B cell (primary cell): ENCODE results near the gene VEGFA. TPM values are rescaled to one million over a fixed set of nuclear protein-coding genes. Genes with fewer than 3 reads are reported as not detected.

ENCODE experiments used
- ATAC-seq: fragments of 200-7000 bp; cut with Tn5 transposase; one replicate; pipeline ENCODE4 v1.10.0; 2021; ENCODE audit warnings: low read depth, mild to moderate bottlenecking, moderate number of reproducible peaks, moderate library complexity
- CTCF ChIA-PET: fragments of 350-600 bp; sonication (Branson Sonifier 250); formaldehyde crosslinking; loops from one replicate; lab custom pipeline; 2021; ENCODE audit warnings: antibody characterized with exemption, inconsistent platforms; lab: Charles Lee
- POLR2A ChIA-PET: fragments of 350-600 bp; sonication (Branson Sonifier 250); formaldehyde crosslinking; loops from one replicate; lab custom pipeline; 2021; ENCODE audit warnings: antibody characterized with exemption; lab: Charles Lee
- DNase-seq: peaks from one replicate; pipeline ENCODE4 v3.0.0; 2013
- H2AFZ ChIP-seq: 2 replicates; pipeline ENCODE4 v1.6.1; 2012; ENCODE audit warnings: mild to moderate bottlenecking, low read depth, low read length; ENCODE audit not compliant: insufficient read depth, poor library complexity, severe bottlenecking
- H3K27ac ChIP-seq, 2 donors: 1 replicate in 1 of 2; 2 replicates in 1 of 2; pipeline ENCODE4 v1.5.1; 2012 to 2013; ENCODE audit warnings: low read length in 2 of 2, mild to moderate bottlenecking in 2 of 2, moderate library complexity in 1 of 2
- H3K27me3 ChIP-seq, 4 experiments: fragments of 200-600 bp in 1 of 4; sonication (generic) in 1 of 4; replicated peaks in 1 of 4; 1 replicate in 2 of 4; 2 replicates in 2 of 4; pipeline versions ENCODE4 v1.6.1 to v1.7.0; 2013 to 2016; ENCODE audit warnings: low read length in 3 of 4, mild to moderate bottlenecking in 2 of 4, mixed read lengths in 1 of 4, moderate library complexity in 1 of 4; ENCODE audit not compliant: insufficient read depth in 4 of 4, control insufficient read depth in 3 of 4; ENCODE audit errors: control extremely low read depth in 1 of 4
- H3K36me3 ChIP-seq, 2 experiments: replicated peaks in 1 of 2; 1 replicate in 1 of 2; 2 replicates in 1 of 2; pipeline versions ENCODE4 v1.6.1 to v1.7.1; 2013; ENCODE audit warnings: low read length in 1 of 2; ENCODE audit not compliant: insufficient read depth in 2 of 2, control insufficient read depth in 1 of 2; ENCODE audit errors: control extremely low read depth in 1 of 2, extremely low read depth in 1 of 2
- H3K4me1 ChIP-seq, 2 donors: fragments of 200-600 bp in 1 of 2; sonication (generic) in 1 of 2; 1 replicate in 1 of 2; 2 replicates in 1 of 2; pipeline versions ENCODE4 v1.5.1 to v1.6.1; 2013 to 2017; ENCODE audit warnings: low read length in 2 of 2; ENCODE audit not compliant: control insufficient read depth in 2 of 2, insufficient read depth in 2 of 2
- H3K4me2 ChIP-seq: replicated peaks from 2 replicates; pipeline ENCODE3; 2012; ENCODE audit warnings: mild to moderate bottlenecking, low read depth, low read length; ENCODE audit not compliant: poor library complexity, severe bottlenecking
- H3K4me3 ChIP-seq, 5 experiments: fragments of 200-600 bp in 1 of 5; sonication (generic) in 1 of 5; 1 replicate in 3 of 5; 2 replicates in 2 of 5; pipeline versions ENCODE4 v1.5.1 to v1.7.0; 2011 to 2016; ENCODE audit warnings: low read length in 4 of 5, mild to moderate bottlenecking in 4 of 5, low read depth in 2 of 5, control low read depth in 1 of 5, moderate library complexity in 1 of 5; ENCODE audit not compliant: insufficient read depth in 1 of 5; ENCODE audit errors: control extremely low read depth in 1 of 5, extremely low read depth in 1 of 5
- H3K79me2 ChIP-seq: fragments of 200-600 bp; sonication (generic); one replicate; pipeline ENCODE4 v1.6.0; 2016; ENCODE audit warnings: low read length; ENCODE audit not compliant: control insufficient read depth, insufficient read depth
- H3K9ac ChIP-seq: fragments of 200-600 bp; sonication (generic); 2 replicates; pipeline ENCODE4 v1.6.1; 2017; ENCODE audit warnings: mild to moderate bottlenecking, low read length, moderate library complexity
- H3K9me3 ChIP-seq, 3 donors: one replicate each; pipeline versions ENCODE4 v1.6.1 to v1.7.1; 2013; ENCODE audit warnings: low read length in 2 of 3; ENCODE audit not compliant: control insufficient read depth in 2 of 3, insufficient read depth in 1 of 3; ENCODE audit errors: control extremely low read depth in 1 of 3
- H4K20me1 ChIP-seq: 2 replicates; pipeline ENCODE4 v1.6.0; 2012; ENCODE audit warnings: mild to moderate bottlenecking, low read length; ENCODE audit not compliant: insufficient read depth, control insufficient read depth, poor library complexity, severe bottlenecking
- H3K27ac Mint-ChIP-seq: one replicate; pipeline ENCODE4 v1.8.0; 2021; ENCODE audit warnings: mixed read lengths
- H3K27me3 Mint-ChIP-seq: one replicate; pipeline ENCODE4 v1.8.0; 2021; ENCODE audit warnings: mixed read lengths
- H3K4me1 Mint-ChIP-seq: one replicate; pipeline ENCODE4 v1.8.0; 2021; ENCODE audit warnings: mixed read lengths
- H3K4me3 Mint-ChIP-seq: one replicate; pipeline ENCODE4 v1.8.0; 2021; ENCODE audit warnings: mixed read lengths
- H3K9me3 Mint-ChIP-seq: one replicate; pipeline ENCODE4 v1.8.0; 2022; ENCODE audit warnings: mixed read lengths; ENCODE audit not compliant: insufficient read depth
- EZH2 ChIP-seq: IDR thresholded peaks from 2 replicates; pipeline ENCODE4 v1.6.1; 2012; ENCODE audit warnings: borderline replicate concordance, low read depth, mild to moderate bottlenecking, moderate library complexity, low read length; ENCODE audit not compliant: insufficient read depth, poor library complexity, severe bottlenecking
- WGBS: methylation state at CpG from one replicate; pipeline ENCODE4 v1.1.5; 2013; ENCODE audit warnings: missing lambda C conversion rate; ENCODE audit not compliant: insufficient coverage; 5-methylcytosine and 5-hydroxymethylcytosine counted together
- intact Hi-C: fragments of 100-400 bp; cut with micrococcal nuclease; formaldehyde crosslinking; loops from one replicate; pipeline ENCODE4 v1.10.0; 2022
- polyA plus RNA-seq: library from polyadenylated mRNA; depleted of rRNA; stranded (reverse); fragments of >200 nt; gene quantifications from 2 replicates; pipeline ENCODE4 v1.2.3, GENCODE V29; 2012
- total RNA-seq, 2 donors: library from RNA; stranded (reverse); fragments of 120-200 nt in 1 of 2; gene quantifications; 1 replicate in 1 of 2; 2 replicates in 1 of 2; pipeline versions ENCODE4 v1.2.3 to v1.2.4, GENCODE V29; 2013 to 2022
- TF ChIP-seq, protein P1 (sequence below): fragments of 200-600 bp; IDR thresholded peaks from one replicate; pipeline ENCODE4 v1.8.0; 2022; ENCODE audit warnings: antibody characterized with exemption, mild to moderate bottlenecking

Gene VEGFA
- total and polyA plus RNA-seq, 2 donors (not counting 1 experiment from before 2014, with no cell fraction given), result 3.9 to 6.4 TPM

DNA sequence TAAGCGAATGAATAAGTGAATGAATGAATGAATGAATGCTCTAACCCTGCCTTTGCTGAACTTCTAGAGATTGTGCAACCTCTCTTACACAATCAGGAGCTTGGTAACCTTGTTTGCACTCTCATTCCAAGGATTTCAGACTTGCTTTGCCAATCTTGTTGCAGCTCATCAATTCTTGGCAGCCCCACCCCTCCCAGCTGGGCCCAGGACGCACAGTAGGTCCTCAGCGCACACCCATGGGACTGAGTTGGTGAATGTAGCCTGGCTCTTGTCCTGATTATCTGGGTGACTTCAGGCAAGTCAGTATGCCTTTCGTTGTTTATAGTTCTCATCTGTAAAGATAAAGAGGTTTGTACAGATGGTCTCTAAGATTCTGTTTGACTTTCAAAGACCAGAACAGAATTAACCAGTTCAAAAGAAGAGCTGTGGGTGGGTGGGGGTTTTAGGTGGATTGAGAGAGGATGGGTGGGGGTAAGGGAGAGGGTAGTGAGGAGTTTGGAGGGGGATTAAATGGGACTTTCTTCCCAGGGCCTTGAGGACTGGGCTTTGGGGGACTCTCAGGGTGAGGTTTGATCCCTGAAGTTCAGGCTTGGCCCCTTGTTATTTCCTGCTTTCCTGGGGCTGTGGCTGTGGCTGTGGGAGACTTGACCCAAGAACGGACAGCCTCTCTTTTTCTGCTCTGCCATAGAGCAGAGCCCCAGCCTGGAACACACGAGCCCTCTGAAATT is 33.2 kb downstream of the VEGFA start:
- DNase-seq (no peak), ATAC-seq (no peak)
- H3K4me3 ChIP-seq, result no peak overlapping the region
- H3K27me3 Mint-ChIP-seq, result peaks cover 3% of the 10 kb centered on the region
- H3K4me3 Mint-ChIP-seq, result no peak overlapping the region
- H4K20me1 ChIP-seq, result no peaks in the 10 kb centered on the region
- no peak overlapping the region for H2AFZ ChIP-seq
- H3K27me3 ChIP-seq, result no peaks in the 10 kb centered on the region
- intact Hi-C loops, result no loop called here
- H3K9me3 ChIP-seq, result no peaks in the 10 kb centered on the region
- H3K4me1 ChIP-seq, result peaks cover 11 to 13% of the 10 kb centered on the region in 2 donors
- no peak overlapping the region for H3K4me2 ChIP-seq
- TF ChIP-seq EZH2, result no peak
- TF ChIP-seq, protein P1, sequence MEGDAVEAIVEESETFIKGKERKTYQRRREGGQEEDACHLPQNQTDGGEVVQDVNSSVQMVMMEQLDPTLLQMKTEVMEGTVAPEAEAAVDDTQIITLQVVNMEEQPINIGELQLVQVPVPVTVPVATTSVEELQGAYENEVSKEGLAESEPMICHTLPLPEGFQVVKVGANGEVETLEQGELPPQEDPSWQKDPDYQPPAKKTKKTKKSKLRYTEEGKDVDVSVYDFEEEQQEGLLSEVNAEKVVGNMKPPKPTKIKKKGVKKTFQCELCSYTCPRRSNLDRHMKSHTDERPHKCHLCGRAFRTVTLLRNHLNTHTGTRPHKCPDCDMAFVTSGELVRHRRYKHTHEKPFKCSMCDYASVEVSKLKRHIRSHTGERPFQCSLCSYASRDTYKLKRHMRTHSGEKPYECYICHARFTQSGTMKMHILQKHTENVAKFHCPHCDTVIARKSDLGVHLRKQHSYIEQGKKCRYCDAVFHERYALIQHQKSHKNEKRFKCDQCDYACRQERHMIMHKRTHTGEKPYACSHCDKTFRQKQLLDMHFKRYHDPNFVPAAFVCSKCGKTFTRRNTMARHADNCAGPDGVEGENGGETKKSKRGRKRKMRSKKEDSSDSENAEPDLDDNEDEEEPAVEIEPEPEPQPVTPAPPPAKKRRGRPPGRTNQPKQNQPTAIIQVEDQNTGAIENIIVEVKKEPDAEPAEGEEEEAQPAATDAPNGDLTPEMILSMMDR, result no peak
- 50% methylated on average over 1 of the region's 6 CpGs for WGBS
- no peak overlapping the region for H3K27ac Mint-ChIP-seq
- no peaks in the 10 kb centered on the region for H3K36me3 ChIP-seq
- CTCF ChIA-PET, result no interaction called here
- H3K9me3 Mint-ChIP-seq, result no peaks in the 10 kb centered on the region
- H3K79me2 ChIP-seq, result no peaks in the 10 kb centered on the region
- no peak overlapping the region for H3K27ac ChIP-seq
- H3K4me1 Mint-ChIP-seq, result peaks cover 19% of the 10 kb centered on the region
- H3K9ac ChIP-seq, result no peak overlapping the region
- POLR2A ChIA-PET, result interaction anchor here (0.6 kb wide), 1 partner anchor 271 kb away, joined by 6 read pairs; no protein-coding TSS in a partner anchor

DNA sequence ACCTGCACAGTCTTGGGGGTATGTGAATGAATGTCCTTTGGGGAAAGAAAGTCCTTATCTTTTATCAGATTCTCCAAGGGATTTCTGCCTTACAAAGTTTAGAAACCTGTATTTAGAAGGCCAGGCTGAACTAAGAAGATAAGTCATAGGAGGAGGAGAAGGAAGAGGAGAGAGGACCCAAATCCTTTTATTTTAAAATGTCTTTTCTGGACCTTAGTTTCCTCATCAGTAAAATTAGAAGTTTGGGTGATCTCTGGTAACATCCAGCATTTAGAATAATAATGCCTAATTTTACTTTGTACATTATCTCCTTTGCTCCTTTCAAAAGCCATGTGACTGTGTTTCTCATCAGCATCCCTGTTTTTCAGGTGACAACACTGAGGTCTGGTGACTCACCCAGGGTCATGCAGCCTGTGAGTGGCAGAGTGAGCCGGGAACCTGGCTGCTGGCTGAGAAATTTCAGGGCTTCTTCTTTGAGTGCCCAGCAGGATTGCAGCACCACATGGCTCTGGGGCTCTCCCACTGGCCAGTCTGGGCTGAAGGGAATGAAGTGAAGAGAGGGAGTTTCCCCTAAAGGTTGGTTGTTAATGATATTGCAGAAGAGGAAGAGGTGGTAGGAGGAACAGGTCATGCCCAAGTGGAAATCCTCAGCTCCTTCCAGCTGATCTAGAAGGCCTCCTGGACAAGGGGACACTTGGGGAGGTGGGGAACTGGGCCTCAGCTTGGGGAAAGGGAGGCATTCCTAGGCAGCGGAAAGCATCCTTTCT is 34.0 kb downstream of the VEGFA start:
- ATAC-seq (no peak), DNase-seq (no peak)
- Histone ChIP-seq H3K36me3 (no peaks in the 10 kb centered on the region), H3K9ac (no peak overlapping the region), H4K20me1 (no peaks in the 10 kb centered on the region), H3K4me1 (peaks cover 11 to 13% of the 10 kb centered on the region in 2 donors), H2AFZ (no peak overlapping the region), H3K9me3 (no peaks in the 10 kb centered on the region), H3K27ac (no peak overlapping the region), H3K4me3 (no peak overlapping the region), H3K79me2 (no peaks in the 10 kb centered on the region), H3K27me3 (no peaks in the 10 kb centered on the region), H3K4me2 (no peak overlapping the region)
- Mint-ChIP-seq H3K27ac (no peak overlapping the region), H3K9me3 (no peaks in the 10 kb centered on the region), H3K4me1 (peaks cover 15% of the 10 kb centered on the region), H3K4me3 (no peak overlapping the region), H3K27me3 (peaks cover 4% of the 10 kb centered on the region)
- ChIA-PET POLR2A (no interaction called here), CTCF (no interaction called here)
- intact Hi-C loops, result no loop called here
- TF ChIP-seq EZH2, result no peak
- WGBS, result 96% methylated on average over 2 of the region's 2 CpGs
